ENCODE measurements around the gene MAMLD1. TPM values are rescaled to one million over a fixed set of nuclear protein-coding genes. Genes with fewer than 3 reads are reported as not detected.

MAMLD1 gene
- total RNA-seq, 2 donors from 2014 or later = 0.56 to 3.3 TPM

GRCh38 chrX:150514462-150514861 lies 151.3 kb downstream of the MAMLD1 start:
- Histone ChIP-seq H3K4me1 (peaks cover 0 to 4% of the 10 kb centered on the region in 2 donors), H3K36me3 (no peaks in the 10 kb centered on the region), H3K9me3 (no peaks in the 10 kb centered on the region), H3K27ac (no peak overlapping the region), H3K27me3 (no peaks in the 10 kb centered on the region), H3K4me3 (no peak overlapping the region)
- DNase-seq (ENCODE audit: low spot score) = no peak
- TF ChIP-seq, protein P1, sequence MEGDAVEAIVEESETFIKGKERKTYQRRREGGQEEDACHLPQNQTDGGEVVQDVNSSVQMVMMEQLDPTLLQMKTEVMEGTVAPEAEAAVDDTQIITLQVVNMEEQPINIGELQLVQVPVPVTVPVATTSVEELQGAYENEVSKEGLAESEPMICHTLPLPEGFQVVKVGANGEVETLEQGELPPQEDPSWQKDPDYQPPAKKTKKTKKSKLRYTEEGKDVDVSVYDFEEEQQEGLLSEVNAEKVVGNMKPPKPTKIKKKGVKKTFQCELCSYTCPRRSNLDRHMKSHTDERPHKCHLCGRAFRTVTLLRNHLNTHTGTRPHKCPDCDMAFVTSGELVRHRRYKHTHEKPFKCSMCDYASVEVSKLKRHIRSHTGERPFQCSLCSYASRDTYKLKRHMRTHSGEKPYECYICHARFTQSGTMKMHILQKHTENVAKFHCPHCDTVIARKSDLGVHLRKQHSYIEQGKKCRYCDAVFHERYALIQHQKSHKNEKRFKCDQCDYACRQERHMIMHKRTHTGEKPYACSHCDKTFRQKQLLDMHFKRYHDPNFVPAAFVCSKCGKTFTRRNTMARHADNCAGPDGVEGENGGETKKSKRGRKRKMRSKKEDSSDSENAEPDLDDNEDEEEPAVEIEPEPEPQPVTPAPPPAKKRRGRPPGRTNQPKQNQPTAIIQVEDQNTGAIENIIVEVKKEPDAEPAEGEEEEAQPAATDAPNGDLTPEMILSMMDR (IDR thresholded peaks at IDR 0.05) = no peak

GRCh38 chrX:150515801-150516200 lies 152.7 kb downstream of the MAMLD1 start:
- TF ChIP-seq, protein P1 (IDR thresholded peaks at IDR 0.05) = no peak
- H3K27ac ChIP-seq = no peak overlapping the region
- no peaks in the 10 kb centered on the region for H3K27me3 ChIP-seq
- DNase-seq (ENCODE audit: low spot score) = no peak
- H3K9me3 ChIP-seq = no peaks in the 10 kb centered on the region
- no peak overlapping the region for H3K4me3 ChIP-seq
- H3K36me3 ChIP-seq = no peaks in the 10 kb centered on the region
- H3K4me1 ChIP-seq = peaks cover 0 to 4% of the 10 kb centered on the region in 2 donors

DNA sequence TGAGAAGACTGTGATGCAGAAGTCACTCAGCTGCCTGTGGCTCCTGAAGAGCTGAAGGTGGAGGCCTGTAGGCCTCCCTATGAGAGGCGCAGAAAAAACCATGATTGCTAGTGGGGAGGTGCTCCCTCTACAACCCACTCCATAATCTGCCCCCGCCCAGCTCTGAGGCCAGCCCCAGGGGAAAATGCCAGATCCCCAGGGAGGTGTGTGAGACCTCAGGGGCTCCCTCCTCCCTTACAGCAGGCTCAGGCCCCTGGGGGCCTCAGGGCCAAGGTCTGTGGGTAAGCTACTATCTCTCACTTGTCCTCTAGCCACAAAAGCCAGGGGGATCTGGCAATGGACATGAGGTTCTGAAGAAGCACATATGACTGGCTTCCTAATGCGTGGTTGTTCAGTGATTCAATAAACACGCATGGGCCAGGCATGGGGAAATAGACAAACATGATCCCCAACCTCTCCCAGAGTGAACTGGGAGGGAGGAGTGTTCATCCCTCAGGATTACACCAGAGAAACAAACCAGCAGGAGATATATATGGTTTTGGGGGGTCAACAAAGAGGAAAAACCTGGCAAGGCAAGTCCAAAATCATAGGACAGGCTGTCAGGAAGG lies 154.3 kb downstream of the MAMLD1 start:
- H3K4me1 ChIP-seq = peaks cover 0 to 4% of the 10 kb centered on the region in 2 donors
- H3K36me3 ChIP-seq = no peaks in the 10 kb centered on the region
- H3K27ac ChIP-seq = no peak overlapping the region
- TF ChIP-seq, protein P1 (IDR thresholded peaks at IDR 0.05) = no peak
- H3K9me3 ChIP-seq = no peaks in the 10 kb centered on the region
- H3K27me3 ChIP-seq = no peaks in the 10 kb centered on the region
- no peak for DNase-seq (ENCODE audit: low spot score)
- no peak overlapping the region for H3K4me3 ChIP-seq

DNA sequence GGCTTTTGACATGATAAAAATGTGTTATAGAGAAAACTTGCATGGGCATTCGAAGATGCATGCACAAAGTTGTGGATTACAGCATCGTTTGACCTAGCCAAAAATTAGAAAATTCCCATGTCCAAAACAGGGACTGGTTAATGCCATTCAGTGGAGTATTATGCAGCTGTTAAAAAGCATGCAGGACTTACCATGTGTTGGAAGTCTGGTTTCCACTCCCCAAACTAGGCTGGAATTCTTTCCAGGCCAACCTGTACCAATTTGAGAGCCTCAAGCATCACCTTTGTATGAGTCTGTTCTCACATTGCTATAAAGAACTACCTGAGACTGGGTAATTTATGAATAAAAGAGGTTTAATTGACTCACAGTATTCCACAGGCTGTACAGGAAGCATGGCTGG lies 159.4 kb downstream of the MAMLD1 start:
- no peaks in the 10 kb centered on the region for H3K9me3 ChIP-seq
- H3K4me3 ChIP-seq = no peak overlapping the region
- no peak for DNase-seq (ENCODE audit: low spot score)
- TF ChIP-seq, protein P1 (IDR thresholded peaks at IDR 0.05) = no peak
- no peaks in the 10 kb centered on the region for H3K27me3 ChIP-seq
- H3K27ac ChIP-seq = no peak overlapping the region
- H3K36me3 ChIP-seq = no peaks in the 10 kb centered on the region
- no peaks in the 10 kb centered on the region for H3K4me1 ChIP-seq

DNA sequence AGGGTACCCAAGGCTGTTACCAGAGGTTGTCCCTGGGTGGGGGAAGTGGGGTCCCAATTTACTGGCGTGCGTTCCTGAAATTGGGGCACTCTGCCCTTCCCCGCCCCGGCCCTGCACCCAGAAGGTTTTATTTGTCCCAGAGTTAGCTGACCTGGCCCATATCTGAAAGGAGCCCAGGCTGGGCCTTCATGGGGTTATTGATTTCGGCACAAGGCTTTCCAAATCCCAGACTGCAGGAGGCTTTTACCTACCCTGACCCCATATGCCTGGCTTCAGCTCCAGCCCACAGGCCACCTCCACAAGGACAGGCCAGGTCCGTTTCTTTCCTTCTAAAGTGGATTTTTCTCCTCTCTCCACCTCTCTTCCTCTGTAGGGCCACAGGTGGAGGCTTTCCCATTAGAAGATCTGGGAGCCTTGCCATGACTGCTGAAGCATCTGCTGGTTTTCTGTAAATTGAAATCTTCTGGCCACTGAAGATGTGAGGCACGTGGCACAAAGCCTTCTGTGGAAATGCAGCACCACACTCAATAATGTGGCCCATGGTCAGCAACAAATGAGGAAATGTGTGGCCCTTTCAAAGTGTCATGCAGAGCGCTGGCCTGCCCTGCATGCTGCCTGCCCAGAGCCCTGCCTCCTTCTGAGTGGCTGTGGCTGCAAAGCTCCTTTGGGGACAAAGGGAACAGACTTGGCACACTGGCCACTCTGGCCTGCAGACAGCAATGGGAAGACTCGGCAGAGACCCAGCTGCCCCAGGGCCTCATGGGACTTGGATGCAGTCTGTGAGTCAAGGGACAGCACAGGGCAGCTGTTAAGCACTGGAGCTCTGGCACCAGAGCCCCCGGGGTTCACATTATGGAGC lies 162.2 kb downstream of the MAMLD1 start:
- no peak overlapping the region for H3K4me3 ChIP-seq
- no peaks in the 10 kb centered on the region for H3K9me3 ChIP-seq
- H3K36me3 ChIP-seq = no peaks in the 10 kb centered on the region
- no peaks in the 10 kb centered on the region for H3K27me3 ChIP-seq
- no peak for DNase-seq (ENCODE audit: low spot score)
- TF ChIP-seq, protein P1 (IDR thresholded peaks at IDR 0.05) = no peak
- no peak overlapping the region for H3K27ac ChIP-seq
- no peaks in the 10 kb centered on the region for H3K4me1 ChIP-seq
